ENCODE results near the gene VPS35.
"Not testable (repeated sequence)": the region's sequence is repeated elsewhere in the genome, so short reads cannot be mapped to it uniquely, and the experiment has no call there.

Gene VPS35

GRCh38 chr16:46648656-46649055 is 40.3 kb downstream of the VPS35 start:
- Mint-ChIP-seq H3K27ac (no peak overlapping the region), H3K4me1 (no peaks in the 10 kb centered on the region), H3K4me3 (no peak overlapping the region), H3K36me3 (peaks cover 19% of the 10 kb centered on the region), H3K9me3 (peaks cover 4% of the 10 kb centered on the region), H3K27me3 (no peaks in the 10 kb centered on the region)

GRCh38 chr16:46638947-46639925 is 49.7 kb downstream of the VPS35 start:
- H3K36me3 Mint-ChIP-seq, result peaks cover 17% of the 10 kb centered on the region
- H3K27me3 Mint-ChIP-seq, result no peaks in the 10 kb centered on the region
- H3K4me1 Mint-ChIP-seq, result no peaks in the 10 kb centered on the region
- no peak overlapping the region for H3K4me3 Mint-ChIP-seq
- H3K9me3 Mint-ChIP-seq, result peaks cover 7% of the 10 kb centered on the region
- H3K27ac Mint-ChIP-seq, result no peak overlapping the region

- Mint-ChIP-seq H3K27me3 (no peaks in the 10 kb centered on the region), H3K36me3 (no peaks in the 10 kb centered on the region), H3K27ac (no peak overlapping the region), H3K9me3 (no peaks in the 10 kb centered on the region), H3K4me3 (no peak overlapping the region), H3K4me1 (no peaks in the 10 kb centered on the region)
These were observed 55.9 kb downstream of the VPS35 start for GRCh38 chr16:46632778-46633733.

GRCh38 chr16:46629331-46630219 is 59.4 kb downstream of the VPS35 start:
- H3K27ac Mint-ChIP-seq, result no peak overlapping the region
- H3K36me3 Mint-ChIP-seq, result no peaks in the 10 kb centered on the region
- H3K4me1 Mint-ChIP-seq, result no peaks in the 10 kb centered on the region
- H3K27me3 Mint-ChIP-seq, result no peaks in the 10 kb centered on the region
- H3K4me3 Mint-ChIP-seq, result no peak overlapping the region
- no peaks in the 10 kb centered on the region for H3K9me3 Mint-ChIP-seq

- Mint-ChIP-seq H3K4me1 (no peaks in the 10 kb centered on the region), H3K27me3 (no peaks in the 10 kb centered on the region), H3K27ac (no peak overlapping the region), H3K36me3 (no peaks in the 10 kb centered on the region), H3K4me3 (no peak overlapping the region), H3K9me3 (no peaks in the 10 kb centered on the region)
These were observed 61.2 kb downstream of the VPS35 start for GRCh38 chr16:46627746-46628145.

GRCh38 chr16:46626681-46627080 is 62.3 kb downstream of the VPS35 start:
- not testable (repeated sequence) for H3K4me3 Mint-ChIP-seq, H3K27me3 Mint-ChIP-seq, H3K36me3 Mint-ChIP-seq, H3K27ac Mint-ChIP-seq, H3K9me3 Mint-ChIP-seq, H3K4me1 Mint-ChIP-seq

- H3K36me3 Mint-ChIP-seq, H3K27ac Mint-ChIP-seq, H3K4me3 Mint-ChIP-seq, H3K9me3 Mint-ChIP-seq, H3K27me3 Mint-ChIP-seq: not testable (repeated sequence)
- peaks cover 16% of the 10 kb centered on the region for H3K4me1 Mint-ChIP-seq
These were observed 64.1 kb downstream of the VPS35 start for GRCh38 chr16:46624862-46625261.

- not testable (repeated sequence) for H3K36me3 Mint-ChIP-seq, H3K27me3 Mint-ChIP-seq, H3K9me3 Mint-ChIP-seq, H3K4me3 Mint-ChIP-seq, H3K27ac Mint-ChIP-seq
- peaks cover 16% of the 10 kb centered on the region for H3K4me1 Mint-ChIP-seq
These were observed 65.3 kb downstream of the VPS35 start for GRCh38 chr16:46623707-46624106.

- H3K4me1 Mint-ChIP-seq, result peaks cover 16% of the 10 kb centered on the region
- H3K4me3 Mint-ChIP-seq, H3K36me3 Mint-ChIP-seq, H3K9me3 Mint-ChIP-seq, H3K27ac Mint-ChIP-seq, H3K27me3 Mint-ChIP-seq: not testable (repeated sequence)
These were observed 65.7 kb downstream of the VPS35 start for GRCh38 chr16:46623246-46623645.

GRCh38 chr16:46621934-46622676 is 66.9 kb downstream of the VPS35 start:
- Mint-ChIP-seq H3K4me3 (peak overlapping the region; percentile 90), H3K9me3 (no peaks in the 10 kb centered on the region), H3K36me3 (no peaks in the 10 kb centered on the region), H3K4me1 (peaks cover 16% of the 10 kb centered on the region), H3K27me3 (no peaks in the 10 kb centered on the region), H3K27ac (no peak overlapping the region)

- Mint-ChIP-seq H3K4me1 (peaks cover 16% of the 10 kb centered on the region), H3K36me3 (no peaks in the 10 kb centered on the region), H3K9me3 (no peaks in the 10 kb centered on the region), H3K4me3 (peak within 1 kb of the TSS; percentile 90), H3K27ac (peak within 1 kb of the TSS; percentile 35), H3K27me3 (no peaks in the 10 kb centered on the region)
These were observed 67.7 kb downstream of the VPS35 start, which contains the start of gene SHCBP1 for GRCh38 chr16:46621006-46621933. SHCBP1 (minus strand) TSS chr16:46621379; CDS start chr16:46621359, 20 bp downstream.

GRCh38 chr16:46620266-46621005 is 68.5 kb downstream of the VPS35 start:
- H3K9me3 Mint-ChIP-seq, result no peaks in the 10 kb centered on the region
- peak overlapping the region; percentile 90 for H3K4me3 Mint-ChIP-seq
- no peaks in the 10 kb centered on the region for H3K36me3 Mint-ChIP-seq
- H3K27ac Mint-ChIP-seq, result no peak overlapping the region
- H3K27me3 Mint-ChIP-seq, result no peaks in the 10 kb centered on the region
- H3K4me1 Mint-ChIP-seq, result peaks cover 16% of the 10 kb centered on the region

GRCh38 chr16:46618516-46618915 is 70.5 kb downstream of the VPS35 start:
- H3K4me1 Mint-ChIP-seq, result peaks cover 16% of the 10 kb centered on the region
- no peaks in the 10 kb centered on the region for H3K9me3 Mint-ChIP-seq
- no peaks in the 10 kb centered on the region for H3K36me3 Mint-ChIP-seq
- H3K4me3 Mint-ChIP-seq, result no peak overlapping the region
- no peaks in the 10 kb centered on the region for H3K27me3 Mint-ChIP-seq
- H3K27ac Mint-ChIP-seq, result no peak overlapping the region

All from activated naive CD4-positive, alpha-beta T cell treated with anti-CD3 and anti-CD28 coated beads, Interleukin-2, amount 50 U/mL, for 24 hours (primary cell).